Measurements from ENCODE around the gene CKMT1B. TPM values are rescaled to one million over a fixed set of nuclear protein-coding genes. Genes with fewer than 3 reads are reported as not detected.
"Not testable (repeated sequence)": the region's sequence is repeated elsewhere in the genome, so short reads cannot be mapped to it uniquely, and the experiment has no call there.

The CKMT1B gene
- polyA plus RNA-seq, 2 donors, result 64.6 to 87.6 TPM

DNA sequence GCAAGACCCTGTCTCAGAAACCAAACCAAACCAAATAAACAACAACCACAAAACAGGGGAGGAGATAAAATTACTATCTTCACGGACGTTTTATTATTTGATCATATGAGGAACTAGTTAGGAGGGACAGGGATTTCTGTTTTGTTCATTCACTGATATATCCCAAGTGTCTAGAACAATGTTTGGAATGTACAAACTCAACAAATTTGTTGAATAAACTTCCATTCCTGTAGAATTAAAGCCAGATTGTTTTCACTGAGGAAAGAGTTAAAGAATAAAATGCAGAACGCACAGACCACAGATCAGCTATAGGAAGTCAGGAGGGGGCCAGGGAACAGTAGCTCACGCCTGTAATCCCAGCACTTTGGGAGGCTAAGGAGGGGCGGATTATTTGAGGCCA lies 31.3 kb downstream of the CKMT1B start:
- H3K36me3 ChIP-seq (ENCODE audit: control insufficient read depth in 2 of 2, insufficient read depth in 2 of 2, low read length in 1 of 2), result no peaks in the 10 kb centered on the region

DNA sequence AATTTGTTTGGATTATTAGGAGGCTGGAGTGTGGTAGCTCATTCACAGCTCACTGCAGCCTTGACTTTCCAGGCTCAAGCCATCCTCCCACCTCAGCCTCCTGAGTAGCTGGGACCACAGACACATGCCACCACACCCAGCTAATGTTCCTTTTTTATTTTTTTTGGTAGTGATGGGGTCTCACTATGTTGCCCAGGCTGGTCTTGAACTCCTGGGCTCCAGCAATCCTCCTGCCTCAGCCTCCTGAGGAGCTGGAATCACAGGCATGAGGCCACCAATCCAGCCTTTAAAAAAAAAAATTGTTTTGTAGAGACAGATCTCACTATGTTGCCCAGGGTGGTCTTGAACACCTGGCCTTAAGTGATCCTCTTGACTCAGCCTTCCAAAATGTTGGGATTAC lies 33.1 kb downstream of the CKMT1B start:
- not testable (repeated sequence) for H3K27ac ChIP-seq (ENCODE audit: low read depth in 2 of 2, low read length in 1 of 2); H3K36me3 ChIP-seq (ENCODE audit: control insufficient read depth in 2 of 2, insufficient read depth in 2 of 2, low read length in 1 of 2); H3K4me3 ChIP-seq (ENCODE audit: low read depth in 1 of 2, low read length in 2 of 2); H3K4me1 ChIP-seq (ENCODE audit: control insufficient read depth in 2 of 2, insufficient read depth in 2 of 2, low read length in 1 of 2); H3K9me3 ChIP-seq (ENCODE audit: control insufficient read depth in 2 of 2, insufficient read depth in 1 of 2, low read depth in 1 of 2, low read length in 1 of 2); H3K27me3 ChIP-seq (ENCODE audit: control insufficient read depth in 1 of 2, insufficient read depth in 2 of 2, low read length in 2 of 2)

More for the DNA sequence above, 31.3 kb downstream of the CKMT1B start:
- 21 to 23% methylated on average over 5 of the region's 5 CpGs for WGBS, 2 donors
- no peaks in the 10 kb centered on the region for H3K27me3 ChIP-seq (ENCODE audit: control insufficient read depth in 1 of 2, insufficient read depth in 2 of 2, low read length in 2 of 2)
- no peaks in the 10 kb centered on the region for H3K9me3 ChIP-seq (ENCODE audit: control insufficient read depth in 2 of 2, insufficient read depth in 1 of 2, low read depth in 1 of 2, low read length in 1 of 2)
- no peaks in the 10 kb centered on the region for H3K4me1 ChIP-seq (ENCODE audit: control insufficient read depth in 2 of 2, insufficient read depth in 2 of 2, low read length in 1 of 2)
- no peak overlapping the region for H3K27ac ChIP-seq (ENCODE audit: low read depth in 2 of 2, low read length in 1 of 2)
- H3K4me3 ChIP-seq (ENCODE audit: low read depth in 1 of 2, low read length in 2 of 2), result no peak overlapping the region

- not testable (repeated sequence) for H3K4me3 ChIP-seq (ENCODE audit: low read depth in 1 of 2, low read length in 2 of 2); H3K4me1 ChIP-seq (ENCODE audit: control insufficient read depth in 2 of 2, insufficient read depth in 2 of 2, low read length in 1 of 2); H3K27ac ChIP-seq (ENCODE audit: low read depth in 2 of 2, low read length in 1 of 2); H3K9me3 ChIP-seq (ENCODE audit: control insufficient read depth in 2 of 2, insufficient read depth in 1 of 2, low read depth in 1 of 2, low read length in 1 of 2); H3K27me3 ChIP-seq (ENCODE audit: control insufficient read depth in 1 of 2, insufficient read depth in 2 of 2, low read length in 2 of 2); H3K36me3 ChIP-seq (ENCODE audit: control insufficient read depth in 2 of 2, insufficient read depth in 2 of 2, low read length in 1 of 2)
- 91 to 92% methylated on average over 8 of the region's 8 CpGs for whole genome bisulfite sequencing, 2 donors
Measured at GRCh38 chr15:43638464-43639204, 44.8 kb downstream of the CKMT1B start.

Other genes with a start within 250 kb of the CKMT1B start
- 1 to 10 TPM; 5.3 to 6.3 TPM for gene ZSCAN29, start 223.0 kb upstream of the CKMT1B start, polyA plus RNA-seq
- 1 to 10 TPM; 4.8 to 5.3 TPM for gene TUBGCP4, start 222.9 kb upstream of the CKMT1B start, polyA plus RNA-seq
- 1 to 10 TPM; 6.9 to 7.8 TPM for gene TP53BP1, start 100.9 kb upstream of the CKMT1B start, polyA plus RNA-seq
- under 1 TPM; 0.45 to 0.78 TPM for gene MAP1A, start 76.4 kb upstream of the CKMT1B start, polyA plus RNA-seq
- gene PPIP5K1, start 3.8 kb upstream of the CKMT1B start, polyA plus RNA-seq, result 10 to 100 TPM; 10.9 to 17.8 TPM
- gene STRC, start 24.8 kb downstream of the CKMT1B start, polyA plus RNA-seq, result under 1 TPM; 0.11 to 0.79 TPM
- 1 to 10 TPM; 2.1 to 7.4 TPM for gene CATSPER2, start 54.8 kb downstream of the CKMT1B start, polyA plus RNA-seq
- gene CKMT1A, start 99.8 kb downstream of the CKMT1B start, polyA plus RNA-seq, result 10 to 100 TPM; 52.5 to 90.6 TPM
- 100 to 1,000 TPM in 1 of 2 donors, 10 to 100 TPM in 1; 90.6 to 140 TPM for gene PDIA3, start 152.4 kb downstream of the CKMT1B start, polyA plus RNA-seq
- 10 to 100 TPM; 14.5 to 15.5 TPM for gene ELL3, start 182.9 kb downstream of the CKMT1B start, polyA plus RNA-seq
- 1,000 to 10,000 TPM; 1,288 to 2,170 TPM for gene SERF2, start 198.3 kb downstream of the CKMT1B start, polyA plus RNA-seq
- under 1 TPM; 0.18 to 0.24 TPM for gene SERINC4, start 206.2 kb downstream of the CKMT1B start, polyA plus RNA-seq
- gene HYPK, start 206.6 kb downstream of the CKMT1B start, polyA plus RNA-seq, result 10 to 100 TPM in 1 of 2 donors, 1 to 10 TPM in 1; 5.3 to 25.4 TPM
- 10 to 100 TPM in 1 of 2 donors, 1 to 10 TPM in 1; 7.7 to 16.8 TPM for gene MFAP1, start 230.7 kb downstream of the CKMT1B start, polyA plus RNA-seq
- 1 to 10 TPM; 2.5 to 5.0 TPM for gene WDR76, start 233.0 kb downstream of the CKMT1B start, polyA plus RNA-seq